HFFc6 (cell line): ENCODE results near the gene EML4. TPM values are rescaled to one million over a fixed set of nuclear protein-coding genes. Genes with fewer than 3 reads are reported as not detected.

Experiments used
- DNase-seq: peaks from one replicate; pipeline ENCODE4 v3.0.0-alpha.2; 2018
- H3K27ac Mint-ChIP-seq: 2 replicates; pipeline ENCODE4 v1.8.0; 2020; ENCODE audit warnings: mild to moderate bottlenecking, mixed read lengths
- H3K27me3 Mint-ChIP-seq: 2 replicates; pipeline ENCODE4 v1.8.0; 2021; ENCODE audit warnings: mild to moderate bottlenecking, moderate library complexity, mixed read lengths; ENCODE audit not compliant: insufficient read depth
- H3K36me3 Mint-ChIP-seq: 2 replicates; pipeline ENCODE4 v1.8.0; 2021; ENCODE audit warnings: low read depth, mixed read lengths
- H3K4me1 Mint-ChIP-seq: 2 replicates; pipeline ENCODE4 v1.8.0; 2020; ENCODE audit warnings: low read depth, mixed read lengths
- H3K4me3 Mint-ChIP-seq: 2 replicates; pipeline ENCODE4 v1.8.0; 2020; ENCODE audit warnings: mild to moderate bottlenecking, moderate library complexity, mixed read lengths
- H3K9me3 Mint-ChIP-seq: 2 replicates; pipeline ENCODE4 v1.8.0; 2020; ENCODE audit warnings: mild to moderate bottlenecking, mixed read lengths
- CTCF ChIP-seq: fragments of 200-600 bp; sonication (generic); IDR thresholded peaks from 2 replicates; pipeline ENCODE4 v1.5.0; 2021; ENCODE audit warnings: antibody characterized with exemption, mild to moderate bottlenecking
- total RNA-seq, 6 experiments: library from RNA; stranded (reverse); fragmentation: NEBNext Ultra II Directional; extraction: Animal tissue kit (Norgen Biotek cat#: 25700); gene quantifications; 2 replicates in 1 of 6; 3 replicates in 5 of 6; pipeline ENCODE4 v1.2.3, GENCODE V29; 2021

The EML4 gene
- total RNA-seq, 6 experiments from 2014 or later: 31.7 to 35.8 (median 33.6) TPM

GRCh38 chr2:42250925-42251324 is 81.8 kb downstream of the EML4 start:
- peaks cover 8% of the 10 kb centered on the region; the same call in 1 of the 2 replicates for H3K4me1 Mint-ChIP-seq
- H3K27ac Mint-ChIP-seq: no peak overlapping the region
- H3K9me3 Mint-ChIP-seq: no peaks in the 10 kb centered on the region
- no peaks in the 10 kb centered on the region; the same call in 1 of the 2 replicates for H3K27me3 Mint-ChIP-seq
- no peak for TF ChIP-seq CTCF
- peaks cover 16% of the 10 kb centered on the region for H3K36me3 Mint-ChIP-seq
- DNase-seq: no peak
- H3K4me3 Mint-ChIP-seq: no peak overlapping the region

GRCh38 chr2:42252464-42252863 is 83.3 kb downstream of the EML4 start:
- no peak overlapping the region for H3K4me3 Mint-ChIP-seq
- no peak overlapping the region for H3K27ac Mint-ChIP-seq
- no peaks in the 10 kb centered on the region for H3K9me3 Mint-ChIP-seq
- H3K4me1 Mint-ChIP-seq: peaks cover 8% of the 10 kb centered on the region; the same call in 1 of the 2 replicates
- peaks cover 8% of the 10 kb centered on the region; the same call in 1 of the 2 replicates for H3K36me3 Mint-ChIP-seq
- no peak for DNase-seq
- no peak for TF ChIP-seq CTCF
- no peaks in the 10 kb centered on the region; the same call in 1 of the 2 replicates for H3K27me3 Mint-ChIP-seq

- Mint-ChIP-seq H3K4me1 (peaks cover 8% of the 10 kb centered on the region; the same call in 1 of the 2 replicates), H3K9me3 (no peaks in the 10 kb centered on the region), H3K36me3 (peaks cover 8% of the 10 kb centered on the region; the same call in 1 of the 2 replicates), H3K27ac (no peak overlapping the region), H3K27me3 (no peaks in the 10 kb centered on the region; the same call in 1 of the 2 replicates), H3K4me3 (no peak overlapping the region)
- no peak for DNase-seq
- no peak for TF ChIP-seq CTCF
These were observed 85.2 kb downstream of the EML4 start for GRCh38 chr2:42254186-42254895.

- TF ChIP-seq CTCF: no peak
- DNase-seq: no peak
- Mint-ChIP-seq H3K4me3 (no peak overlapping the region), H3K9me3 (no peaks in the 10 kb centered on the region), H3K4me1 (peaks cover 8% of the 10 kb centered on the region; the same call in 1 of the 2 replicates), H3K27ac (no peak overlapping the region), H3K36me3 (peaks cover 8% of the 10 kb centered on the region; the same call in 1 of the 2 replicates), H3K27me3 (no peaks in the 10 kb centered on the region; the same call in 1 of the 2 replicates)
These were observed 87.4 kb downstream of the EML4 start for GRCh38 chr2:42256505-42256904.

- no peaks in the 10 kb centered on the region for H3K4me1 Mint-ChIP-seq
- H3K36me3 Mint-ChIP-seq: no peaks in the 10 kb centered on the region
- no peaks in the 10 kb centered on the region for H3K9me3 Mint-ChIP-seq
- DNase-seq: no peak
- no peak overlapping the region for H3K4me3 Mint-ChIP-seq
- no peak for TF ChIP-seq CTCF
- no peaks in the 10 kb centered on the region for H3K27me3 Mint-ChIP-seq
- H3K27ac Mint-ChIP-seq: no peak overlapping the region
These were observed 92.5 kb downstream of the EML4 start for GRCh38 chr2:42261518-42262195.
